C4-2B (cell line): ENCODE measurements around the gene HTR3B.

ENCODE experiments used
- H3K27ac ChIP-seq: fragments of 450-650 bp; 2 replicates; pipeline ENCODE4 v1.5.1; 2017
- ZFX ChIP-seq: fragments of 450-650 bp; IDR thresholded peaks from 2 replicates; pipeline ENCODE4 v1.6.1; 2017
- TF ChIP-seq, protein P1 (sequence below): fragments of 450-650 bp; conservative IDR thresholded peaks from 2 replicates; pipeline ENCODE4 v1.5.1; 2017; ENCODE audit warnings: mild to moderate bottlenecking

Gene HTR3B

DNA sequence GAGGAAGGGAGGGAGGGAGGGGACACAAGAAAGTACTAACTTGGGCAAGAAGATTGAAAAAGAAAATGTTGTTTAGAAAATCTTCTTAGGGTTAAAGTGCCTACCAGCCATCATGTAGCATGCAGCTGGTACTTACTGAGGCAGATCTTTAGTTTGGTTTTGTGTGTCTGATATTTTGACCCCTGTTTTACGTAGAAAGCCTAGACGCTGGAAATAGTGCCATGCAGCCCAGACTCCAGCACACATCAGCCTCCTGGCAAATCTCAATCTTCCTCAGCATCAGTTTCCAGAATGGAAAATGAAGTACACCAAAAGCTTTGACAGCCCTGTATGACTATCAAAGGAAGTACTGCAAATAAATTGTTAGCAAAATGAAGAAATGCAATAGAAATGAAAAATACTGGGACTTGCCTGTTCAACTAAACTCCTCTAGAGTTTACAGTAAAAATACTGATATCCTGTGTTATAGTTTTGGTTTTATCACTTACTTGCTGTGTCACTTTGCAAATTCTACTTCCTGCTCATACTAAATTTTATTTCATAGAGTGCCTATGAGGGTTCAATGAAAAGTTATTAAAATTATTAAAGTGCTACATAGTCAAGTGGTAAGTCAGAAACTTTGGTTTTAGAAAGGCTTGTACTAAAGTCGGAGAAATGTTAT lies 36.6 kb upstream of the HTR3B start:
- H3K27ac ChIP-seq, result no peak overlapping the region
- TF ChIP-seq, protein P1, sequence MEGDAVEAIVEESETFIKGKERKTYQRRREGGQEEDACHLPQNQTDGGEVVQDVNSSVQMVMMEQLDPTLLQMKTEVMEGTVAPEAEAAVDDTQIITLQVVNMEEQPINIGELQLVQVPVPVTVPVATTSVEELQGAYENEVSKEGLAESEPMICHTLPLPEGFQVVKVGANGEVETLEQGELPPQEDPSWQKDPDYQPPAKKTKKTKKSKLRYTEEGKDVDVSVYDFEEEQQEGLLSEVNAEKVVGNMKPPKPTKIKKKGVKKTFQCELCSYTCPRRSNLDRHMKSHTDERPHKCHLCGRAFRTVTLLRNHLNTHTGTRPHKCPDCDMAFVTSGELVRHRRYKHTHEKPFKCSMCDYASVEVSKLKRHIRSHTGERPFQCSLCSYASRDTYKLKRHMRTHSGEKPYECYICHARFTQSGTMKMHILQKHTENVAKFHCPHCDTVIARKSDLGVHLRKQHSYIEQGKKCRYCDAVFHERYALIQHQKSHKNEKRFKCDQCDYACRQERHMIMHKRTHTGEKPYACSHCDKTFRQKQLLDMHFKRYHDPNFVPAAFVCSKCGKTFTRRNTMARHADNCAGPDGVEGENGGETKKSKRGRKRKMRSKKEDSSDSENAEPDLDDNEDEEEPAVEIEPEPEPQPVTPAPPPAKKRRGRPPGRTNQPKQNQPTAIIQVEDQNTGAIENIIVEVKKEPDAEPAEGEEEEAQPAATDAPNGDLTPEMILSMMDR, result no peak
- no peak for TF ChIP-seq ZFX

DNA sequence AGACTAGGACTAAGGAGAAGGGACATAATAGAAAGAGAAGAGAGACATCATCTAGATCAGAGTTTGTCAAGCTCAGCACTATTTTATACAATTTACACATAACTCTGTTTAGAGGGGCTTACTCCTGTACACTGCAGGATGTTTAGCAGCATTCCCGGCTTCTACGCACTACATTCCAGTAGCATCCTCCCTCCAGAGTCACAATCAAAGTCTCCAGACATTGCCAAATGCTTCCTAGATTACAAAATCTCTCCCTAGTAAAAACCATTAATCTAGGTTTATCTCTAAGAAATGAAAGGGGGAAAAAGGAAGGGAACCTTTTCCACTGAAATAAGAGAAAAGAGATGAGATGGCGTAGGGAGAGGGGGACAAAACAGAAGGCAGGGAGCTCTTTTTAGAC lies 33.3 kb upstream of the HTR3B start:
- TF ChIP-seq, protein P1, result no peak
- TF ChIP-seq ZFX, result no peak
- no peak overlapping the region for H3K27ac ChIP-seq

DNA sequence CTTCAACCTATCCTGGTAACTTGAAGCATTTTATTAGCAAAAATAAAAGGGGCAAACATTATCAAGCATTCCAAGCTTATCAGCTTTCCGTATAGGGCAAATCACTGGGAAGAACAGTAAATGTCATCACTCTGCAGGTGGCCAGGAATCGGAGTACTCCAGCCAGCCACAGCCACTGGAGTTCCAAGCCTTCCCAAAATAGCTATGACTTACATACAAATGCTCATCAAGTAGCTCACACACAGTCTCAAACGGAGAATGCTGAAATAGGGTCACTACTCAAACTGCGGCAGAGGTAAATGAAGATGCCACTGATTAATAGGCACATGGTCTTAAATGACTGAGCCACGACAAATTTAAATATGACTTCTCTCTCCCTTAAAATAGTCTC lies 31.4 kb upstream of the HTR3B start:
- no peak overlapping the region for H3K27ac ChIP-seq
- no peak for TF ChIP-seq ZFX
- TF ChIP-seq, protein P1, result no peak

DNA sequence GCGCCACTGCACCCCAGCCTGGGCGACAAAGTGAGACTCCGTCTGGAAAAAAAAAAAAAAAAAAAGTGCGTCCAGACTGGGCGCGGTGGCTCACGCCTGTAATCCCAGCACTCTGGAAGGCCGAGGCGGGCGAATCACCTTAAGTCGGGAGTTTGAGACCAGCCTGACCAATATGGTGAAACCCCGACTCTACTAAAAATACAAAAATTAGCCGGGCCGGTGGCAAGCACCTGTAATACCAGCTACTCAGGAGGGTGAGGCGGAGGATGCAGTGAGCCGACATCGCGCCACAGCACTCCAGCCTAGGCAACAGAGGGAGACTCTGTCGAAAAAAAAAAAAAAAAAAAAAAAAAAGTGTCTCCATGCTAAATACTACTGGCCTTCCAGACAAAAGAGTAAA lies 30.5 kb upstream of the HTR3B start:
- H3K27ac ChIP-seq, result no peak overlapping the region
- TF ChIP-seq, protein P1, result no peak
- TF ChIP-seq ZFX, result no peak

DNA sequence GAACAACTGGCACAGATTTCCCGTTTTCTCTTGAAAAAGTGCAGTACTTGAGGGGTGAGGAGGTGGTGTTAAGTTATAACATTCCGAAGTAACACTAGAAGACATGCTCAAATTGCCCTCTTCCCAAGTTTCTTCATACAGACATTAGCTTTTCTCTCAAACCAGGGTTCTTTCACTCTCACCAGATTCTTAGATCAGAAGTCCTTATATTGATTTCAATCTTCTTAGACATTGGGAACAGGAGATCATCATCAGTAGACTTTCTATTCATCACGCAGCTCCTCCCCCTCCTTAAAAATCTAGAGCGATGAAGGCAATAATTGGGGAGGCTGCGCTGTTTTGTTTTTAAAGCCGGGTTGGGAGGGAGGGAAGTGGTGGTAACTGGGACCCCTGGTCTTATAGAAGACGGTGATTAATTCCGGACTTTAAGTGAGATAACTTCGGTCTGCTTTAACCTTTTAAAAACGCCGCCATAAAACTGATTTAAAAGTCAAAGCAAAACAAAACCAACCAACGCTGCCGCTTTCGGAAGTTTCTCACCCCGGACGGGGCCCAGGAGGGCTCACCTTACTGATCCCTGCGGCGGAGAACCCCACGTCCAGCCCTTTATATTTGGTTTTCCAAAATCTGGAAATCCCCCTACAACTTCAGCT lies 29.9 kb upstream of the HTR3B start:
- peak overlapping the region; percentile 87 for H3K27ac ChIP-seq
- no peak for TF ChIP-seq ZFX
- TF ChIP-seq, protein P1, result no peak

DNA sequence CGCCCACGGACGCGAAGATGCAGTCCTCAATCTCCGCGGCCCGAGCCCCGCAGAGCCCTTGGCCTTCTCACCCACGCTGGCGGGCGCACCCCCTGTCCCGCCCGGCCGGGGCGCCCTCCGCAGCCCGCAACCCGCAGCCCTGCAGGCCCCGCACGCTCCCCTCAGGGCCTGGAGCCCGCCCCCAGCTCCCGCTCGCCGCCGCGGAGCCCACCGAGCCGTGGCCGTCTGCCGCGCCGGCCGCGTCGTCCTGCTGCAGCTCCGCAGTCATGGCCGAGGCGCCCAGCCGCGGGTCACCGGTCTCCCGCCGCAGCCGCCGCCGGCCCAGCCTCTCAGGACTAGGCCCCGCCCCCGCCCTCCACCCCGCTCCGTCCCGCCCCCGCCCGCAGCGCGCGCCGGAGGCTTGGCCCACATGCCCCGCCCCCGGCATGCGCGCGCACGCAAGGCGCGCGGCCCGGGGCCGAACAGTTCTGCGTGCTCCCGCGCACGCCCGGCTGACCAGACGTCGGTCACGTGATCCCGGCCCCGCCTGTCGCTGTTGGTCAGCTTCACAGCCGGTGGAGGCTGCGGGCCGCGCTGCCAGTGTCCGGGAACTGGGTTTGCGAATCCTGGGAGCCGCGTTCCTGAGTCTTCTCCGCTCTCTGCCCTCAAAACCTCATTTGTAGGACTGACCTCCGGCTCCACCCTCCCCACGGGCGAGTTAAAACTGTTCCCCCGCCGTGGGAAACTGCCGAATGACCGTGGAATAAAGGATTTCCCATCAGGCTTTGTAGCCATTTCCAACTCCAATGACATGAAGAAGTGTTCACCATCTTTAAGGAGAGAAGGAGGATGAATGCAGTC lies 29.1 kb upstream of the HTR3B start, which contains the start of gene USP28:
Gene USP28, minus strand, starts transcription at position 339 of the 840 bp plus-strand sequence. Its CDS starts 71 bp downstream, at position 268.
- peak; percentile 82 for TF ChIP-seq ZFX
- TF ChIP-seq, protein P1, result no peak
- H3K27ac ChIP-seq, result peak within 1 kb of the TSS; percentile 87
